A172 (cell line): ENCODE measurements around the gene CDCA4. TPM values are rescaled to one million over a fixed set of nuclear protein-coding genes. Genes with fewer than 3 reads are reported as not detected.

Experiments used
- total RNA-seq: library from RNA; depleted of rRNA; stranded (reverse); fragments of >200 nt; shearing (Covaris generic); gene quantifications from 2 replicates; pipeline ENCODE4 v1.2.3, GENCODE V29; 2014; rRNA removed

The CDCA4 gene
- total RNA-seq, 1 experiment from 2014 or later: 40.4 TPM

Other genes with a start within 250 kb of the CDCA4 start
- gene AKT1, start 225.3 kb downstream of the CDCA4 start, total RNA-seq: 105 and 107 TPM in 2 replicates
- 2.0 and 4.0 TPM in 2 replicates for gene ZBTB42, start 220.0 kb downstream of the CDCA4 start, total RNA-seq
- gene CEP170B, start 155.8 kb downstream of the CDCA4 start, total RNA-seq: 9.8 and 11.2 TPM in 2 replicates
- not detected in 2 replicates for gene PLD4, start 96.2 kb downstream of the CDCA4 start, total RNA-seq
- gene AHNAK2, start 42.7 kb downstream of the CDCA4 start, total RNA-seq: 162 and 191 TPM in 2 replicates
- 9.9 and 11.1 TPM in 2 replicates for gene CLBA1, start 35.3 kb downstream of the CDCA4 start, total RNA-seq
- 0.19 TPM in 1 of 2 replicates, not detected in the other for gene GPR132, start 44.3 kb upstream of the CDCA4 start, total RNA-seq
- gene JAG2, start 147.7 kb upstream of the CDCA4 start, total RNA-seq: 6.5 and 9.8 TPM in 2 replicates
- gene NUDT14, start 160.2 kb upstream of the CDCA4 start, total RNA-seq: 19.9 and 23.1 TPM in 2 replicates
- not detected in 2 replicates for gene BTBD6, start 227.4 kb upstream of the CDCA4 start, total RNA-seq